Vagina (tissue), 2 donors: ENCODE data around the gene PCDHA1.

Source experiments
- POLR2A ChIP-seq, 2 donors: fragments of 450-650 bp; IDR thresholded peaks; one replicate each; pipeline ENCODE4 v1.6.1; 2017; ENCODE audit warnings: antibody characterized with exemption in 2 of 2, mild to moderate bottlenecking in 2 of 2, moderate library complexity in 2 of 2
- TF ChIP-seq, protein P1 (sequence below), 3 experiments: fragments of 450-650 bp in 2 of 3; fragments of 200-600 bp in 1 of 3; sonication (generic) in 1 of 3; IDR thresholded peaks; one replicate each; pipeline ENCODE4 v1.5.1; 2017 to 2019; ENCODE audit warnings: antibody characterized with exemption in 3 of 3, mild to moderate bottlenecking in 2 of 3, moderate library complexity in 2 of 3

DNA sequence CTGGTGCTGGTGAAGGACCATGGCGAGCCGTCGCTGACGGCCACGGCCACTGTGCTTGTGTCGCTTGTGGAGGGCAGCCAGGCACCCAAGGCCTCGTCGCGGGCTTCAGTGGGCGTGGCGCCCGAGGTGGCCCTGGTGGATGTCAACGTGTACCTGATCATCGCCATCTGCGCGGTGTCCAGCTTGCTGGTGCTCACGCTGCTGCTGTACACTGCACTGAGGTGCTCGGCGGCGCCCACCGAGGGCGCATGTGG is 72.0 kb downstream of the PCDHA1 start:
- no peak for TF ChIP-seq POLR2A (IDR thresholded peaks at IDR 0.05)
- TF ChIP-seq, protein P1, sequence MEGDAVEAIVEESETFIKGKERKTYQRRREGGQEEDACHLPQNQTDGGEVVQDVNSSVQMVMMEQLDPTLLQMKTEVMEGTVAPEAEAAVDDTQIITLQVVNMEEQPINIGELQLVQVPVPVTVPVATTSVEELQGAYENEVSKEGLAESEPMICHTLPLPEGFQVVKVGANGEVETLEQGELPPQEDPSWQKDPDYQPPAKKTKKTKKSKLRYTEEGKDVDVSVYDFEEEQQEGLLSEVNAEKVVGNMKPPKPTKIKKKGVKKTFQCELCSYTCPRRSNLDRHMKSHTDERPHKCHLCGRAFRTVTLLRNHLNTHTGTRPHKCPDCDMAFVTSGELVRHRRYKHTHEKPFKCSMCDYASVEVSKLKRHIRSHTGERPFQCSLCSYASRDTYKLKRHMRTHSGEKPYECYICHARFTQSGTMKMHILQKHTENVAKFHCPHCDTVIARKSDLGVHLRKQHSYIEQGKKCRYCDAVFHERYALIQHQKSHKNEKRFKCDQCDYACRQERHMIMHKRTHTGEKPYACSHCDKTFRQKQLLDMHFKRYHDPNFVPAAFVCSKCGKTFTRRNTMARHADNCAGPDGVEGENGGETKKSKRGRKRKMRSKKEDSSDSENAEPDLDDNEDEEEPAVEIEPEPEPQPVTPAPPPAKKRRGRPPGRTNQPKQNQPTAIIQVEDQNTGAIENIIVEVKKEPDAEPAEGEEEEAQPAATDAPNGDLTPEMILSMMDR (IDR thresholded peaks at IDR 0.05): no peak
